Measurements from ENCODE around the gene SGK1.
"Not testable (repeated sequence)": the region's sequence is repeated elsewhere in the genome, so short reads cannot be mapped to it uniquely, and the experiment has no call there.

The SGK1 gene

GRCh38 chr6:134223796-134224420, 94.0 kb downstream of the SGK1 start:
- no peak for DNase-seq (ENCODE audit: low read depth, low spot score)

DNA sequence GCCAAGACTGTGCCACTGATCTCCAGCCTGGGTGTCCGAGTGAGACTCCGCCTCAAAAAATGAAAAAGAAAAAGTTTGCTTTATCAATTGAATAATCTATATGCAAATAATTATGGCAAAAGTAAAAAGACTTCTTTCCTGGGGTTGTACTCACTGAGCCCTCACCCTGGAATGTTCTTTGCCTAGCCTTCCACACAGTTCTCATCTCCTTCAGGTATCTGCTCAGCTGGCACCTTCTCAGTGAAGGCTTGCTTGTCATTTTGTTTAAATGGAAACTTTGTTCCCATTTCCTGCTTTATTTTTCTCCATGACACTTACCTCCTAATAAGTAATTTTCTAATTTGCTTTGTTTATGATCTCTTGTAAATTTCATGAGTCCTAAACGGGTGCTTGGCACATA, 96.7 kb downstream of the SGK1 start:
- no peak for DNase-seq (ENCODE audit: low read depth, low spot score)

- DNase-seq (ENCODE audit: low read depth, low spot score), result no peak
Observed at GRCh38 chr6:134217798-134218140, 100.1 kb downstream of the SGK1 start.

DNA sequence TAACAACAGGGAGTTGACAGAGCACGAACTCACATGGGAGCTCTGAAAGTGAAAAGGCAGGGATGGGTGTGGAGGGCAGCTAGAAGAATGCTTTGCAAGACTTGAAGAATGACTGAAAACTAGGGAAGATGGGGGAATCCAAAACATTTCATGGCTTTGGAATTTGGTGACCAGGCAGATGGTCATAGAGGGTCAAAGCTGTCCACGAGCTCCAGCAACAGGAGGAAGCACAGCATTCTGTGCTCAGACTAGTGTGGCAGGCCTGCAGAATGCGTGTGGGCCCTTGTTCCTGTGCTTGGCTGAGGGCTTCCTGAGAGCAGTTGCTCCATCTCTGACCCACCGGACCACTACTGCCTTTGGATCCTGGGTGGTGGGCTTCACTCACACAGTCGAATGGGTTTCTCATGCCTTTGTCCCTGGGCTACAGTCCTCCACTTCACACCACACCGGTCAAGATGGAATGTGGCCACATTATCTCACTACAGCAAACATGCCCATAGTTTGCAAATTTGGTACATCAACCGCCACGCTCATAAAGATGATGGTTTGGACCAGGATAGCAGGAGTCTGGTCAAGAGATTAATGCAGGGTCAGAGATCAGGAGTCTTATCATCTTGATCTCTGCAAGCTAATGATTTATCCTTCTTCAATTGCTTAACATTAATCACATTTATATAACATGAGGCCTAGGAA, 100.7 kb downstream of the SGK1 start:
- DNase-seq (ENCODE audit: low read depth, low spot score), result no peak

- DNase-seq (ENCODE audit: low read depth, low spot score), result no peak
Observed at GRCh38 chr6:134216301-134217010, 101.5 kb downstream of the SGK1 start.

DNA sequence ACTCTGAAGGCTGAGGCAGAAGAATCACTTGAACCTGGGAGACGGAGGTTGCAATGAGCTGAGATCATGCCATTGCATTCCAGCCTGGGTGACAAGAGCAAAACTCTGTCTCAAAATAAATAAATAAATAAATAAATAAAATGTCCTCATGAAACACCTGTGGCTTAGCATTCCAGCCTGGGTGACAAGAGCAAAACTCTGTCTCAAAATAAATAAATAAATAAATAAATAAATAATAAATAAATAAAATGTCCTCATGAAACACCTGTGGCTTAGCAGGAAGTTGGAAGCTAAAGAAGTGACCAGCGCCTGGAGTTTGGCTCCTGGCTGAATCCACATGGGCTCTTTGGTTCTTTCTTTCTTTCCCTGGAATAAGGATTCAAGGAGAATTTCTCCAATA, 104.5 kb downstream of the SGK1 start:
- DNase-seq (ENCODE audit: low read depth, low spot score), result not testable (repeated sequence)

GRCh38 chr6:134211297-134211696, 106.6 kb downstream of the SGK1 start:
- no peak for DNase-seq (ENCODE audit: low read depth, low spot score)

GRCh38 chr6:134207421-134207820, 110.5 kb downstream of the SGK1 start:
- DNase-seq (ENCODE audit: low read depth, low spot score), result no peak

DNA sequence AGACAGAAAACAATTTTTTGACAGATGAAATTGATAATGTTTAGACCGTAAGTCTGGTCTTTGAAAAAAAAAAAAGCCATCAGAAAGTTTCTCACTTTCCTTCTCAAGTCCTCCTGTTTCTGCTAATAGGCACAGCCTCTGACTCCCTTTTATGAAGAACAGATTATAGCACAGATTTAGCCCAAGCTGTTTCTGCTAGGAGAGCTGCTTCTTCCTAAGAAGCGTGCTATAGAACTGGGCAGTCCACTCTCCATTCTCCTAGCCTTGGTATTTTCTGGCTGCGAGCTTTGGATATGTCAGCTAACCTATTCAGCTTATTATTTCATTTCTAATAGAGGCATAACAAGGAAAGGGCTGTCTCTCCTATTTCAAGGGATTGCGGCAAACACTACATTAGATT, 112.5 kb downstream of the SGK1 start:
- DNase-seq (ENCODE audit: low read depth, low spot score), result no peak

GRCh38 chr6:134204759-134205158, 113.2 kb downstream of the SGK1 start:
- not testable (repeated sequence) for DNase-seq (ENCODE audit: low read depth, low spot score)

DNA sequence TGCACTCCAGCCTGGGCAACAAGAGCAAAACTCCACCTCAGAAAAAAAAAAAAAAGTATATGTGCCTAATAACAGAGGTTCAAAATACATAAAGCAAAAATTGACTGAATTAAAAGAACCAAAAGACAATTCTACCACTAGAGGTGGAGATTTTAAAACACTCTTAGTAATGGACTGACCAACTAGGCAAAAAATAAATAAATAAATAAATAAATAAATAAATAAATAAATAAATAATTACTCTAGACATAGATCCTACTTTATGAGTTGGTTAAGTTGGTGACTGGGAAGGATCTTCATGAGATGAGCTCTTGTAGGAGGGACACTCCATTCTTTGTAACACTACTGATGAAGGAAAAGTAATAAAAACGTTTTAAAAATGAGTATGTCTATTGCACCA, 113.9 kb downstream of the SGK1 start:
- DNase-seq (ENCODE audit: low read depth, low spot score), result no peak

DNA sequence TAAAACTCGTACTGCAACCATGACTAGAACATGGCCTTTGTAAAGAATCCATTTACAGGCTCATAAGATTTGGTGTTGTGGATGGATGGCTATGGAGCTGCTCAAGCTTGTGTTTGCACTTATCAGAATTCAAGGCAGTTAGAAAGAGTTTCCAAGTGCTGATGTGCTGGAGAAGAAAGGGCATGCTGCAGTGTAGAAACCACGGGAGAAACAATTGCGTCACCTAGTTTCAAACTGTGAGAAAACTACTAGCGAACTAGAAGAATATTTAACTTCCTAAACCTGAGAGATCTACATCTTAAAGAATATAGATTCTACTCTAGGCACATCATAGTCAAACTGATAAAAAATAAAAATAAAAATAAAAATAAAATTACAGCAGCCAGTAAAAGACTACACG, 116.2 kb downstream of the SGK1 start:
- no peak for DNase-seq (ENCODE audit: low read depth, low spot score)

DNA sequence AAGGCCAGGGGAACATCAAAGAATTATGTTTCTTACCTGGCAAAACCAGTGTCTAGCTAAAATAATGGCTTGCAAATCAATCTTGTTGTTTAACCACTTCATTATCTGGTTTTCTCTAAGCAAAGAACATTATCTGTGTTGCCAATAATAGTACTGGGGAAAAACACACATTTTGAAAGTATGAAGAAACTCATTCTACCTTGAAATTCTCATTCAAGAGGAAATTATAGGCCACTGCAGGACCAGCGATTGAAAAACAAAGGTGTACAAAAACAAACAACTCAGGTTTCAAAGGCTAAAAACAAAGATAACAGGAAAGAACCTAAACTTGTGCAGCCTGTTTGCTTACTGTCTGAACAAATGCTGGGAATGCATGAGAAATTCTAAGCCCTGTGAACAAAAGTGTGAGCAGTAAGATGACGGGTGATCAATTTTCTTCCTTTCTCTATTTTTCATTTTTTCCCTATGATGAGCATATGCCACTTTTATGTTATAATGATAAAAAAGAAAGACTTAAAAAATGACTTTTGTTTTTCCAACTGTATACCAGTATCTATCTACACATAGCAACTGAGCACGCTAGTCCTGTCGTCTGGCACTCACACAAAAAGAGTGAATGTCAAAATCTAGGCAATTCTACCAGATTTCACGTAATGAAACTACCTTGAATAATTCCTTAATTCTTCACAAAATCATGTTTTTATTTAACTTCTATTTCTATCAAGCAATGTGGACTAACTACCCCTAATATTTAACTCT, 117.9 kb downstream of the SGK1 start:
- DNase-seq (ENCODE audit: low read depth, low spot score), result no peak

GRCh38 chr6:134198093-134198492, 119.8 kb downstream of the SGK1 start:
- DNase-seq (ENCODE audit: low read depth, low spot score), result no peak

DNA sequence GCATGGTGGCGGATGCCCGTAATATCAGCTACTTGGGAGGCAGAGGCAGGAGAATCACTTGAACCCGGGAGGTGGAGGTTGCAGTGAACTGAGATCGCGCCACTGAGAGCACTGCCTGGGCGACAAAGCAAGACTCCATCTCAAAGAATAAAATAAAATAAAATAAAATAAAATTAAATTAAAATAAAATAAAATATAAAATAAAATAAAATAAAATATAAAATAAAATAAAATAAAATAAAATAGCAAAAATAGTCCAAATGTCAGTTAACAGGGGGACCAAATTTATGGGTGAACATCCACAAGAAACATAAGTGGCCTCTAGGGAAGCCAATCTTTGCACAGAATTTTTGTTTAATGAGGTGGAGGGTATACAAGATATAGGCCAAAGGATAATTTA, 120.2 kb downstream of the SGK1 start:
- not testable (repeated sequence) for DNase-seq (ENCODE audit: low read depth, low spot score)

DNA sequence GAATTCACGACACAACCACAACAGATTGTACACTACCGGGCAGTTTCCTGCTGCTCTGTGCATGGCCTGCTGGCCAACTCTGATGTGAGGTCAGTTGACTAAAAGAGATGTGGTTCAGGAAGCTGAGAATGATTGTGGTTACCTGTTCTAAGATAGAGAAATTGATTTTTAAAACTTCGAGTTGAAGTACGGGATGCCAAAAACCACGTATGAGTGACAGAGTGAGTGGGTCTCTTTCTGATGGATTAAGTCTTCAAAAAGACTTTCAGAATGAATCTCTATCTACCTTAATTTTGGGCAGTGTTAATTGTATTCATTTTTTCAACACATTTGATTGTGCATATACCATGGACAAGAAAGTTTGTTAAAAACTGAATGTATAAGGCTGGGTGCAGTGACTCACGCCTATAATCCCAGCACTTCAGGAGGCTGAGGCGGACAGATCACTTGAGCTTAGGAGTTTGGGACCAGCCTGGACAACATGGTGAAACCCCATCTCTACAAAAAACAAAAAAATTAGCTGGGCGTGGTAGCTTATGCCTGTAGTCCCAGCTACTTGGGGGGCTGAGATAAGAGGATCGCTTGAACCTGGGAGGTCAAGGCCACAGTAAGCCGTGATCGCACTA, 121.2 kb downstream of the SGK1 start:
- DNase-seq (ENCODE audit: low read depth, low spot score), result no peak

GRCh38 chr6:134195985-134196384, 121.9 kb downstream of the SGK1 start:
- DNase-seq (ENCODE audit: low read depth, low spot score), result no peak

DNA sequence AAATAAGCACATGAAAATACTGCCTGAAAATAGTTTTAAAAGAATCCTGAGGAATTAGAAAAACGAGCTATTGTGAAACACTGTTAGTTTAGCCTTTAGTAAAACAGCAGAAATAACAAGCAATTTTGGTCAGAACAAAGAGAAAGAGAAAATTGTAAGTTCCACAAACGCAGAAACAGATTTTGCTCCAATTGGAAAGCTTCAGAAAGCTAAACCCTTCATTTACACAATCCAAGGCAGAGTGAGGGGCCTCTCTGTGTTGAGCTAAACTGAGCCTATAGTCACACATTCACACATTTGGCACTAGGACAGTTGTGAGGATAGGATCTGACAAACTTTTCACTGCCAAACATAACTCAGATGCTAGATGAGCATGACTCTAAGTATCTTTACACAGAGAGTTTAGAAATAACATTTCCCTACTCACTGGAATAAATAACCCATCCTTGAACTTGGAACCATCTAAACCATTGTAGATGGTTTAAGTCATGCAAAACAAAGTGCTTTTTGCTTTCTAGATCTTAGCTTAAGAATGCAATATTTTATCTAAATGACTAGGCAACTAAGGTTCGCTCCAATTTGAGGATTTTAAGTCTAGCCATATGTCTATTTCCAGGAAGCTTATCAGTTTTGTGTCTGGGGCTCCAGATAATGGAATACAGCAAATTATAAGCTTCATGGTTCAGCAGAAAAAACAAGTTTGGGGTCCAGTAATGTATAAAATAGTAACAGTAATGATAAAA, 122.6 kb downstream of the SGK1 start:
- no peak for DNase-seq (ENCODE audit: low read depth, low spot score)

DNA sequence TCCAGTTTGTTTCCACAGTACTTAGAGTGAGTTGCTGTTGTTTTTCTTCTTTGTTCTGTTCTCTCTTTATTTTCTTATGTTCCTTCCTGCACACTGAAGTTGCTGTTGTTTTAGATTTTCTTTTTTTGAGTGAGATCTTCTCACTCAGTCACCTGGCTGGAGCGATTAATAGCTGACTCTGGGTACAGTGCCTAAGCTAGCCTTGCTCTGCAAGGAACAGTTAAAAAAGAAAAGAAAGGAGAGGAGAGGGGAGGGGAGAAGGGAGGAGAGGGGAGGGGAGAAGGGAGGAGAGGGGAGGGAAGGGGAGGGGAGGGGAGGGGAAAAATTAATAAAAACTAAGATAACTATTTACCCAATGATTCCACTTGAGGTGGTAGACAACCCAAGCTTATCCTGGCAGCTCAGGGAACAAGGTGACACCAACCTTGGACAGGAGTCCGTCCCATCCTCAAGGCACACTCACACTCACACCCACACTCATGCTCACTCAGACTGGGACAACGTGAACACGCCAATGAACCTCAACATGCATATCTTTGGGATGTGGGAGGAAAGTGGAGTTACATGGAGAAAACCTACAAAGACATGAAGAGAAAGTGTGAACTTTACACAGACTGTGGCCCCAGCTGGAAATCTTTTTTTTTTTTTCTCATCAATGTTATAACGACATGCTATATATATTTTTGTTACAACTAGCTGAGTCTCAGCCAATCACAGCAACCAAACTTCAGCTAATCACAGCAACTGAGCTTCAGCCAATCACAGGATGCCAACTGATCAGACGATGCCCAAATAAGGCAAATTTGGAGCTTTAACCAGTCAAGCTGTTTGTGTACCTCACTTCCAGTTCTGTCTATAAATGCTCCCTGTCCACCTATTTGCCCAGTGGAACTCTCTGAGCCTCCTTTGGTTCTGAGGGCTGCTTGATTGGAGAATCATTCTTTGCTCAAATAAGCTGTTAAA, 124.1 kb downstream of the SGK1 start:
- DNase-seq (ENCODE audit: low read depth, low spot score), result no peak

DNA sequence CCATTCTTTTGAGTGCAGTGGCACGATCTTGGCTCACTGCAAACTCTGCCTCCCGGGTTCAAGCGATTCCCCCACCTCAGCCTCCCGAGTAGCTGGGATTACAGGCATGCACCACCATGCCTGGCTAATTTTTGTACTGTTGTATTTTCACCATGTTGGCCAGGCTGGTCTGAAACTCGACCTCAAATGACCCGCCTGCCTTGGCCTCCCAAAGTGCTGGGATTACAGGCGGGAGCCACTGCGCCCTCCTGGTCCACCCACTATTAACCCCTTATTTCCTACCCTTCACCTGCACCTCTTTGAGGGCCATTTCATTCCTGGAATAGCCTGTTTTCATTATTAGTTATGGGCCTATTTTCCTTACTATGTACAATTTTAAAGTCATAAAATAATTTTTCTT, 125.3 kb downstream of the SGK1 start:
- DNase-seq (ENCODE audit: low read depth, low spot score), result not testable (repeated sequence)

Measured in activated CD4-positive, CD25-positive, alpha-beta regulatory T cell treated with anti-CD3 and anti-CD28 coated beads, Interleukin-2, amount 50 U/mL, for 16 hours (primary cell).